Islet of Langerhans (tissue), 1 donor: ENCODE results near the gene CRHBP.
"Not testable (repeated sequence)": the region's sequence is repeated elsewhere in the genome, so short reads cannot be mapped to it uniquely, and the experiment has no call there.

Source experiments
- FAIRE-seq: peaks from one replicate; lab custom pipeline; 2011; peaks lifted over from hg19 to GRCh38; lab: Jason Lieb, UNC

CRHBP gene, protein sequence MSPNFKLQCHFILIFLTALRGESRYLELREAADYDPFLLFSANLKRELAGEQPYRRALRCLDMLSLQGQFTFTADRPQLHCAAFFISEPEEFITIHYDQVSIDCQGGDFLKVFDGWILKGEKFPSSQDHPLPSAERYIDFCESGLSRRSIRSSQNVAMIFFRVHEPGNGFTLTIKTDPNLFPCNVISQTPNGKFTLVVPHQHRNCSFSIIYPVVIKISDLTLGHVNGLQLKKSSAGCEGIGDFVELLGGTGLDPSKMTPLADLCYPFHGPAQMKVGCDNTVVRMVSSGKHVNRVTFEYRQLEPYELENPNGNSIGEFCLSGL

GRCh38 chr5:76952795-76953536 lies at the start of gene CRHBP:
CRHBP (plus strand) TSS chr5:76953045; CDS start chr5:76953135, 90 bp downstream.
- no peak for FAIRE-seq

- no peak for FAIRE-seq
These were observed 44.7 kb upstream of the CRHBP start for GRCh38 chr5:76908166-76908565.

DNA sequence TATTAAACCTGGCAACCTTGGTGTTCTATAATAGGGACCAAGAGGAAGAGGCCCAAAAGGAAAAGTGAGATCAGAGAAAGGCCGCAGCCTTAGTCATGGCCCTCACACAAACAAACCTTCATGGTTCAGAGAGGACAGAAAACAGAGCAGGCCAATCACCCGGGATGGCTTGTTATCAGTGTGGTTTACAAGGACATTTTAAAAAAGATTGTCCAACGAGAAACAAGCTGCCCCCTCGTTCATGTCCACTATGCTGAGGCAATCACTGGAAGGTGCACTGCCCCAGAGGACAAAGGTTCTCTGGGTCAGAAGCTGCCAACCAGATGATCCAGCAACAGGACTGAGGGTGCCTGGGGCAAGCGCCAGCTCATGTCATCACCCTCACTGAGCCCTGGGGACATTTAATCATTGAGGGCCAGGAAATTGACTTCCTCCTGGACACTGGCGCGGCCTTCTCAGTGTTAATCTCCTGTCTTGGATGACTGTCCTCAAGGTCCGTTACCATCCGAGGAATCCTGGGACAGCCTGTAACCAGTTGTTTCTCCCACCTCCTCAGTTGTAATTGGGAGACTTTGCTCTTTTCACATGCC lies 42.4 kb upstream of the CRHBP start:
- not testable (repeated sequence) for FAIRE-seq

DNA sequence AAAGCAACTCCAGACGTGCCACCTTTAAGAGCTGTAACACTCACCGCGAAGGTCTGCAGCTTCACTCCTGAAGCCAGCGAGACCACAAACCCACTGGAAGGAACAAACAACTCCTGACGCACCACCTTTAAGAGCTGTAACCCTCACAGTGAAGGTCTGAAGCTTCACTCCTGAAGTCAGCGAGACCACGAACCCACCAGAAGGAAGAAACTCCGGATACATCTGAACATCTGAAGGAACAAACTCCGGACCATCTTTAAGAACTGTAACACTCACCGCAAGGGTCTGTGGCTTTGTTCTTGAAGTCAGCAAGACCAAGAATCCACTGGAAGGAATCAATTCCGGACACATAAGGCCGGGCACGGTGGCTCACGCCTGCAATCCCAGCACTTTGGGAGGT lies 38.2 kb upstream of the CRHBP start:
- FAIRE-seq = not testable (repeated sequence)

GRCh38 chr5:76918539-76918938 lies 34.3 kb upstream of the CRHBP start:
- FAIRE-seq = no peak

- no peak for FAIRE-seq
These were observed 32.4 kb upstream of the CRHBP start for GRCh38 chr5:76920491-76920890.

DNA sequence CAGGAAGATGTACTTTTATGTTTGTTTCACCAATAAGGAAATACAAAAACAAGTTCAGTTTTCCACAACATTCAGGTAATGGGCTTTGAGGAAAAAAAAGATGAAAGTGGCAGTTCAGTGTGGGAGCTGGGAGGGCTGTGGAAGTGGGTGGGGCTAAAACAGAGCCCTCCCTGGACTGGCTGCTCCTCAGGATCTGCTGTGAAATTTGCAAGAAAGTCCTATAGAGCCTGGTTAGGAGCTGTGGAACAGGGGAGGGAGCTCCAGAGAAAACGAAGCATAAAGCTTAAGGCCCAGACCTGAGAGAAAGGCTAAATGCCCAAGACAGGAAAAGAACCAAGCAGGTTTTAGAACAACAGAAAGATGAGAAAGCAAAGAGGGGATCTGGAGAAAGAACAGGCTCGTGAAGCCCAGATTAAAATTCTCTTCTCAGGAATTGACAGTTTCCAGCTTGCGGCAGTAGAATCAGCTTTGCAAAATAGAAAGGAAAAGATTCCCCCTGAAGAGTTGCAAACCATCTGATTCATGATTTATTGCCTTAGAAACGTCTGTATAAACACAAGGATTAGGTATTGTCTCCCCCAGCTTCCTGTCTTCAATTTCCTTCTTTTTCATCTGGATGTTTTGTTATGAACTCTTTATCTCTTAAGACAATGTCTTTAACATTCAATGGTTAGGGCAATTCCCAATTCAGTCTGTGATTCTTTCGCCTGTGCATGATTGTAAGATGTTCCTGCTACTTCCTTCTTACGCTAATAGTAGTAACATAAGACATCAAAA lies 26.3 kb upstream of the CRHBP start:
- FAIRE-seq = no peak

- no peak for FAIRE-seq
These were observed 24.9 kb upstream of the CRHBP start for GRCh38 chr5:76927961-76928360.

DNA sequence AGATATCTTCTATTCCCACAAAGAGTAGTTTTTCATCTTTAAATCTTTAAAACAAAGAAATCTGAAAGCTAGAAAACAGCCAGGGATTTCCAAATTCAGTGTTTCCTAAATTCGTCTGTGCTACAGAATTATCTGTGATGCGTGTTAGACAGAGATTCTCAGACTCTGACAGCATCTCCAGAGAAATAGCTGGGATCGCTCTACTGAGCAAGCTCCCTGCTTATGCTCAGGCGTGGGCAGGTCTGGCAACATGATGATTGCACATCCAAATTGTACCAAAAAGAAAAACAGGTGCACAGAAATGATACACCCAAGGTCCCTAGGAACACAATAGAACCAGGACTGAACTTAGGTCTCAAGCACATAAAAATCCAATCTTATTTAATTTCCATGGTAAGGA lies 22.8 kb upstream of the CRHBP start:
- FAIRE-seq = no peak

- no peak for FAIRE-seq
These were observed 14.7 kb upstream of the CRHBP start for GRCh38 chr5:76938177-76938576.

DNA sequence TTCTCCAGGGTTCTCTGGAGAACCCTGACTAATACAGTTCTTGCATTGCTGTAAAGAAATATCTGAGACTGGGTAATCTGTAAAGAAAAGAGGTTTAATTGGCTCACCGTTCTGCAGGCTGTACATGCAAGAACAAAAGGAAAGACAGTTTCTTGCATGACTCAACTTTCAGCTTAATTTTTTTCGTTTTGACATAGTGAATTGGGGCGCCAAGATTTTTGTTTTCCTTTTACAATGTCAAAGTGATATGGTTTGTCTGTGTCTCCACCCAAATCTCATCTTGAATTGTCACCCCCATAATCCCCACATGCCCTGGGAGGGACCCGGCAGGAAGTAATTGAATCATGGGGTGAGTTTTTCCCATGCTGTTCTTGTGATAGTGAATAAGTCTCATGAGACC lies 11.8 kb upstream of the CRHBP start:
- FAIRE-seq = no peak

DNA sequence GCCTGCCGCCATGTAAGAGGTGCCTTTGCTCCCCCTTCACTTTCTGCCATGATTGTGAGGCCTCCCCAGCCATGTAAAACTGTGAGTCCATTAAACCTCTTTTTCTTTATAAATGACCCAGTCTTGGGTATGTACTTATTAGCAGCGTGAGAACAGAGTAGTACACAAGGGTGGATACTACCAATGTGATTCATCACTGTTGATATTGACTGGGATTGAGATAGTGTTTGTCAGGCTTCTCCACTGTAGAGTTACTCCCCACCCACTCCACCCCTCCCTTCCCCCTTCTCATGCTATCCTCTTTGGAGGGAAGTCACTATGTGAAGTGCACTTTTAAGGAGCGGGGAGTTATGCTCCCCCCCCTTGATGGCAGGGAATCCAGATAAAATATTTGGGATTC lies 11.4 kb upstream of the CRHBP start:
- no peak for FAIRE-seq

DNA sequence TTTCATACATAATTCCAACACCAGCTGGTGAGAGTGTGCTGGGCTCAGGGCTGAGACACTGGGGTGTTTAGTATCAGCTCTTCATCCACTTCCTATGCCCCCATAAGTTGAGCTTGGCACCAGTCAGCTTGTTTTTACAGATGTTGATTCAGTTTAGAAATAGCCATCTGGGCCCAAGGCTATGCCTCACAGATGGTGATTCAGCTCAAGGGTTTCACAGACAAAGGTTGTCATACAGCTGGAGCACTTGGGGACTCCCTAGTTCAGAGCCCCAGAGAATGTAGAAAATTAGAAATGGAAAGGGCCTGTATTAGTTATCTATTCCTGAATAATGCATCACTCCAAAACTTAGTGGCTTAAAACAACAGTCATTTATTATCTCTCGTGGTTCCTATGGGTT lies 10.3 kb upstream of the CRHBP start:
- FAIRE-seq = no peak

GRCh38 chr5:76943006-76943405 lies 9.8 kb upstream of the CRHBP start:
- no peak for FAIRE-seq

DNA sequence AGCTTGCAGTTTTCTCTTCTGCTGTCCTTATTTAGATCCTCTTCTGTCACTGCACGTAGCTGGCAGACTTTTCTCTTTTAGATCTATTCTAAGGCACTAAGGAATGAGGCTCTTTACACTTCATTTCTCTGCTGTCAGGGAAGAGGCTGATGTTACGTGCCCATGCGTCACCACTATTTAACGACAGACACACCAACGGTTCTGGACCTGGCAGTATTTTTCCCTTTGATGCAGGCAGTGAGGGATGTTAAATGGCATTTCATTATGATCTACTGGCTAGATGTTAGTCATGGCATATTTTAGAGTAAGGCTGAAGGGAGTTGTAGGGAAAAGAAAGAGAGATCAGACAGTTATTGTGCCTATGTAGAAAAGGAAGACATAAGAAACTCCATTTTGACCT lies 8.2 kb upstream of the CRHBP start:
- FAIRE-seq = no peak

DNA sequence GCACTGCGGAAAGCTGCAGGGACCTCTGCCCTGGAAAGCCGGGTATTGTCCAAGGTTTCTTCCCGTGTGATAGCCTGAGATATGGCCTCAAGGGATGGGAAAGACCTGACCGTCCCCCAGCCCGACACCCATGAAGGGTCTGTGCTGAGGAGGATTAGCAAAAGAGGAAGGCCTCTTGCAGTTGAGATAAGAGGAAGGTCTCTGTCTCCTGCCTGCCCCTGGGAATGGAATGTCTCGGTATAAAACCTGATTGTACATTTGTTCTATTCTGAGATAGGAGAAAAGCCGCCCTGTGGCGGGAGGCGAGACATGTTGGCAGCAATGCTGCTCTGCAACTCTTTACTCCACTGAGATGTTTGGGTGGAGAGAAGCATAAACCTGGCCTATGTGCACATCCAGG lies 7.6 kb upstream of the CRHBP start:
- FAIRE-seq = not testable (repeated sequence)

- no peak for FAIRE-seq
These were observed 6.8 kb upstream of the CRHBP start for GRCh38 chr5:76946090-76946489.

DNA sequence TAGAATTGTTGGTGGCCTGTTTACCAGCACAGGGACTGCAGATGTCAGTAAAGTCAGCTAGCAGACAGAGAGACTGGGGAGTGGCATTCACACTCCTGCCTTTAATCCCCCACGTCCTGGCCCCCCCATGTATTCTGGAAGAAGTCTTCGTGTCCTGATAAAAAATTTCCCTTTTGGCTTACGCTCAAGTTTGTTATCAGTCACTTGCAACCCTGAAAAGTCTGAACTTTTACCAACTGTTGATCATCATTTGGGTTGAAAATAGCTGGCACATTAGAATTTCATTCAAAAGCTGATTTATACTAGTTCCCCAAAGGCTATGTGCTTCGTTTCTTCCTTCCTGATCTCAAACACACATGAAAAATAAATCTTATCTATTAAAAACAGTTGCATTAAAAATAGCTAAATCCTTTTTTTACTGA lies 5.8 kb upstream of the CRHBP start:
- no peak for FAIRE-seq

GRCh38 chr5:76953551-76954382 lies 922 bp downstream of the CRHBP start:
- no peak for FAIRE-seq

DNA sequence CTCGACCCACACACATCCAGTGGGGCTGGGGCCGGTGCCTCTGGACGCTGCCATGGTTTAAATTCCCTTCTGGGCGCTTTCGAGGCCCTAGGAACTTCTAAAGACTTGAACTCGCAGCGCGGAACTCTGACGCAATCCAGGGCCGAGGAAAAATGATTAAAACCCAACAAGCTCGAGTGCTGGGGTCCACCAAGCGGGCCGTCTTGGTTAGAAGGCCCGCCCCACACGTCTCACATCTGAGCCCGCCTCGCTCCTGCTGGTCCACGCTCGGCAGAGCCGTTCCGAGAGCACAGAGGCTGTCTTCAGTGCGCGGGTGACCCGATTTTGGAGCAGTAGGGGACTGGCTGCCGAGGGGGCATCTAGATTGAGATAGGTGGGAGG lies 1.5 kb downstream of the CRHBP start:
- no peak for FAIRE-seq

GRCh38 chr5:76956033-76956432 lies 3.2 kb downstream of the CRHBP start:
- FAIRE-seq = no peak
